Measurements from ENCODE around the gene SWAP70.

The SWAP70 gene

GRCh38 chr11:9681583-9682372, 17.9 kb downstream of the SWAP70 start:
- ChIA-PET CTCF (interaction anchor here (0.7 kb wide), 1 partner anchor 280 kb away, joined by 4 read pairs; no protein-coding TSS in a partner anchor), POLR2A (ENCODE audit: low non-redundant PET) (no interaction called here)
- DNase-seq (ENCODE audit: low spot score) = no peak
- H3K27ac ChIP-seq = no peak overlapping the region
- TF ChIP-seq, protein P1, sequence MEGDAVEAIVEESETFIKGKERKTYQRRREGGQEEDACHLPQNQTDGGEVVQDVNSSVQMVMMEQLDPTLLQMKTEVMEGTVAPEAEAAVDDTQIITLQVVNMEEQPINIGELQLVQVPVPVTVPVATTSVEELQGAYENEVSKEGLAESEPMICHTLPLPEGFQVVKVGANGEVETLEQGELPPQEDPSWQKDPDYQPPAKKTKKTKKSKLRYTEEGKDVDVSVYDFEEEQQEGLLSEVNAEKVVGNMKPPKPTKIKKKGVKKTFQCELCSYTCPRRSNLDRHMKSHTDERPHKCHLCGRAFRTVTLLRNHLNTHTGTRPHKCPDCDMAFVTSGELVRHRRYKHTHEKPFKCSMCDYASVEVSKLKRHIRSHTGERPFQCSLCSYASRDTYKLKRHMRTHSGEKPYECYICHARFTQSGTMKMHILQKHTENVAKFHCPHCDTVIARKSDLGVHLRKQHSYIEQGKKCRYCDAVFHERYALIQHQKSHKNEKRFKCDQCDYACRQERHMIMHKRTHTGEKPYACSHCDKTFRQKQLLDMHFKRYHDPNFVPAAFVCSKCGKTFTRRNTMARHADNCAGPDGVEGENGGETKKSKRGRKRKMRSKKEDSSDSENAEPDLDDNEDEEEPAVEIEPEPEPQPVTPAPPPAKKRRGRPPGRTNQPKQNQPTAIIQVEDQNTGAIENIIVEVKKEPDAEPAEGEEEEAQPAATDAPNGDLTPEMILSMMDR (conservative IDR thresholded peaks at IDR 0.05; ENCODE audit: low read depth) = no peak

DNA sequence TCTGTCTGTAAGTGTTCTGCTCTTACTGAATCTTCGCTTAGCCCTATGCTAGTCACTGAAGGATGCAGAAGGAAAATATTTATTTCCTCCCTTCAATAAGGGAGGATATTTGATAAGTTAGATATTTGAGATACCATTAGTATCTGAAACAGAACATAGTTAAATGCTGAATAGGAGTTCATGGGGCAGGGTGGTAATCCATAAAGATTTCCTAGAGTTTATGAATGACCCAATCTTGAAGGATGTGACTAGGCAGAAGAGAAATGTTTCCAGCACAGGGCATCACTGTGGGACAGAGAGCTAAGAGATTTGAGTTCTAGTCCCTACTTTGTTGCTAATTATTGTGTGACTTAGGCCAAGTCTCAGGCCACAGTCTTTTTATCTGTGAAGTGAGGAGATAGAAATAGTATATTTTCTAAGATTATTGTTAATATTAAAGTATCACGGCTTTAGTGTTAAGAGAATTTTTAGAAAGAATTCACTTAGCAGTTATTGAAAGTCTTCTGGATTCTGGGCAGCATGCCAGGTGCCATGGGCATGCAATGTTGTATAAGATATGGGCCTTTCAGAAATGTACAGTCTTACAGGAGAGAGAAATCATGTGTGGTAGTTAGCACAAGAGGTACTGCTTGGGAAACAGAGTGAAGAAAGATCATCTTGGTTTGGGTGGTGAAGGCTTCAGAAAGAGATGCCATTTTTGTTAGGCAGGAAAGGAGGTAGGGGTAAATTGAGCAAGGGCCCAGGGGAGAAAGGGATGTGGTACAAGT, 24.0 kb downstream of the SWAP70 start:
- CTCF ChIA-PET = interaction anchor here (0.6 to 0.7 kb wide), 2 partner anchors 37 to 210 kb away, joined by 3 read pairs; no protein-coding TSS in a partner anchor
- H3K27ac ChIP-seq = no peak overlapping the region
- DNase-seq (ENCODE audit: low spot score) = no peak
- POLR2A ChIA-PET (ENCODE audit: low non-redundant PET) = no interaction called here
- TF ChIP-seq, protein P1 (conservative IDR thresholded peaks at IDR 0.05; ENCODE audit: low read depth) = no peak

- ChIA-PET POLR2A (ENCODE audit: low non-redundant PET) (interaction anchor here (0.6 kb wide), 1 partner anchor 28 kb away, joined by 3 read pairs; no protein-coding TSS in a partner anchor), CTCF (no interaction called here)
- H3K27ac ChIP-seq = no peak overlapping the region
- TF ChIP-seq, protein P1 (conservative IDR thresholded peaks at IDR 0.05; ENCODE audit: low read depth) = no peak
- peak; percentile 47 for DNase-seq (ENCODE audit: low spot score)
These were observed 25.0 kb downstream of the SWAP70 start for GRCh38 chr11:9688716-9689511.

DNA sequence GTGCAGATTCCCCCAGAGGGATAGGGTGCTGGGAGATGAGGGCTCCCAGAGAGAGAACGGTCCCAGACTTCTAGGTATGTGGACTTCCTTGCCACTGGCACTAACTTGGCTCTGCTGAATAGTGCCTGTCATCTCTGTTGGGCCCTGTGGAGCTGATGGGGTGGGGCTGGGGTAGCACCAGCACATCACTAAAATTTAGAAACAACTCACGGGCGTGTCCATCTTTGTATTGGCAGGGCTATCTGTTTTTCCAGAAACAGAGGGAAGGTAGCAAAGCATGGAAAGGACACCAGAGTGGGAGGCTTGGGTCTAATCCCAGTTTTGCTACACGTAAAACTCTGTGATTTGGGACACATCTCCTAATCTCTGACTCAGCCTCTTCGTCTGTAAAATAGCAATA, 25.8 kb downstream of the SWAP70 start:
- no peak for DNase-seq (ENCODE audit: low spot score)
- ChIA-PET POLR2A (ENCODE audit: low non-redundant PET) (no interaction called here), CTCF (no interaction called here)
- H3K27ac ChIP-seq = peak overlapping the region; percentile 54
- TF ChIP-seq, protein P1 (conservative IDR thresholded peaks at IDR 0.05; ENCODE audit: low read depth) = no peak

DNA sequence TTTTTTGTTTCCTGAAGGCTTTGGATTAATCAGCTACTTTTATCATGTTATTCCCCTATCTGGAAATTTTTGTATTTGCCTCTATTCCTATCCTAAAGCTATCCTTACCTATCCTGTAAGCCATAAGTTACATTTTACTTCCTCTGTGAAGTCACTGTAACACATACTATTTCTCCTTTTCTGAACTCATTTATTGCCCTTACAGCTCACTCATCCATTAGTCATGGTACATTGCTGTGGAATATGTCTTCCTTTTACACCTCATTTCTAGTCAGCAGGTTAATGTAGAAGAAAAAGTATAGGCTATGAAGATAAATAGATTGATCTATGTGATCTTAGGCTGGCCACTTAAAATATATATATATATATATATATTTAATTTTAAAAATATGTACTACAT, 28.0 kb downstream of the SWAP70 start:
- peak; percentile 61 for DNase-seq (ENCODE audit: low spot score)
- ChIA-PET CTCF (interaction anchor here (0.6 kb wide), 1 partner anchor 20 kb away, joined by 3 read pairs; no protein-coding TSS in a partner anchor), POLR2A (ENCODE audit: low non-redundant PET) (no interaction called here)
- no peak overlapping the region for H3K27ac ChIP-seq
- TF ChIP-seq, protein P1 (conservative IDR thresholded peaks at IDR 0.05; ENCODE audit: low read depth) = no peak

DNA sequence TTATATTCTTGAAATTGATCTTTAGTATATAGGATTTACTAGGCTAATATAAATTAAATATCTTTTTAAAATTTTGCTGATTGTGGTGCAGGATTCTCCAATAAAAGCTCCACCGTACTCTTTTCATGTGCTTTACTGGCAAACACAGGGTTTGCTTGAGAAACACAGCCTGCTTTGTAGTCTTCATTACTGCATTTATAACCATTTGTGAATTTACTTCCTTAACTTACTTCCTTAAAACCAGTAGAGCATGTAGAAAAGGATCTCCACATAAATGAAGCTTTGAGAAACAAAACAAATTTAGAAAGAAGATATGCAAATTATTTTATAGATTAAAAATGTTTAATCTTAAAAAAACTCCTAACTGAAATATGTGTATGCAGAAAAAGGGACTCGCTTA, 28.8 kb downstream of the SWAP70 start:
- POLR2A ChIA-PET (ENCODE audit: low non-redundant PET) = no interaction called here
- CTCF ChIA-PET = interaction anchor here (0.6 kb wide), 1 partner anchor 24 kb away, joined by 3 read pairs; no protein-coding TSS in a partner anchor
- no peak overlapping the region for H3K27ac ChIP-seq
- TF ChIP-seq, protein P1 (conservative IDR thresholded peaks at IDR 0.05; ENCODE audit: low read depth) = no peak
- no peak for DNase-seq (ENCODE audit: low spot score)
